Measurements from ENCODE around the gene DYRK3.
A peak's percentile ranks its signal among the peaks of the same experiment; 100 is the strongest.
"Not testable (repeated sequence)": the region's sequence is repeated elsewhere in the genome, so short reads cannot be mapped to it uniquely, and the experiment has no call there.

The DYRK3 gene

GRCh38 chr1:206633708-206634121 is 1.6 kb upstream of the DYRK3 start:
- DNase-seq: no peak

GRCh38 chr1:206634365-206635079 is 814 bp upstream of the DYRK3 start:
- peak; percentile 74 for DNase-seq

- no peak for DNase-seq
These were observed 626 bp downstream of the DYRK3 start for GRCh38 chr1:206635978-206636345.

- no peak for DNase-seq
These were observed 1.3 kb downstream of the DYRK3 start for GRCh38 chr1:206636671-206637070.

GRCh38 chr1:206637605-206638004 is 2.3 kb downstream of the DYRK3 start:
- no peak for DNase-seq

GRCh38 chr1:206642074-206642473 is 6.7 kb downstream of the DYRK3 start:
- DNase-seq: not testable (repeated sequence)

- DNase-seq: no peak
These were observed 7.9 kb downstream of the DYRK3 start for GRCh38 chr1:206643118-206643698.

GRCh38 chr1:206646504-206646903 is 11.2 kb downstream of the DYRK3 start:
- DNase-seq: no peak

- DNase-seq: no peak
These were observed 11.9 kb downstream of the DYRK3 start for GRCh38 chr1:206647224-206647623.

- no peak for DNase-seq
These were observed 14.1 kb downstream of the DYRK3 start for GRCh38 chr1:206649261-206649921.

GRCh38 chr1:206651014-206651413 is 15.7 kb downstream of the DYRK3 start:
- DNase-seq: no peak

GRCh38 chr1:206651958-206652890 is 16.9 kb downstream of the DYRK3 start:
- DNase-seq: no peak

GRCh38 chr1:206653715-206654459 is 18.6 kb downstream of the DYRK3 start:
- no peak for DNase-seq

- DNase-seq: no peak
These were observed 19.5 kb downstream of the DYRK3 start for GRCh38 chr1:206654828-206655227.

GRCh38 chr1:206655471-206655882 is 20.1 kb downstream of the DYRK3 start:
- DNase-seq: no peak

- no peak for DNase-seq
These were observed 21.6 kb downstream of the DYRK3 start for GRCh38 chr1:206656936-206657335.

- DNase-seq: no peak
These were observed 22.4 kb downstream of the DYRK3 start for GRCh38 chr1:206657751-206658150.

GRCh38 chr1:206658264-206658980 is 23.1 kb downstream of the DYRK3 start:
- DNase-seq: no peak

GRCh38 chr1:206658981-206659273 is 23.6 kb downstream of the DYRK3 start:
- DNase-seq: no peak

GRCh38 chr1:206660136-206660535 is 24.8 kb downstream of the DYRK3 start:
- DNase-seq: no peak

- DNase-seq: no peak
These were observed 26.0 kb downstream of the DYRK3 start for GRCh38 chr1:206661161-206661820.
